Measurements from ENCODE around the gene DSC1. TPM values are rescaled to one million over a fixed set of nuclear protein-coding genes. Genes with fewer than 3 reads are reported as not detected.

Gene DSC1
- total RNA-seq, 1 experiment from 2014 or later: not detected

- peak overlapping the region; percentile 98 for H3K4me2 ChIP-seq (ENCODE audit: low read length)
- H3K27me3 ChIP-seq (ENCODE audit: insufficient read depth, low read length): no peaks in the 10 kb centered on the region
- ATAC-seq (no peak), DNase-seq (ENCODE audit: low read depth, low spot score) (no peak)
- no peaks in the 10 kb centered on the region for H4K20me1 ChIP-seq (ENCODE audit: insufficient read depth)
- TSS peak; percentile 30 for BruUV-seq (replicated peaks)
- peak overlapping the region; percentile 91 for H3K9ac ChIP-seq (ENCODE audit: low read length)
- CTCF ChIA-PET: interaction anchor here (1.2 kb wide), 1 partner anchor 100 kb away, joined by 3 read pairs; no protein-coding TSS in a partner anchor
- H3K4me1 ChIP-seq (ENCODE audit: control insufficient read depth in 1 of 2, insufficient read depth in 2 of 2, low read length in 2 of 2): peaks cover 26 to 59% of the 10 kb centered on the region in 2 experiments
- RAD21 ChIA-PET (ENCODE audit: low non-redundant PET in 1 of 2, low total read pairs in 2 of 2, uncharacterized antibody in 2 of 2, unreplicated experiment in 2 of 2): no interaction called here
- H3K4me3 ChIP-seq (replicated peaks in 1 of 2; ENCODE audit: low read depth in 1 of 2, low read length in 2 of 2): peak overlapping the region; percentile 64 to 82
- H3K9me3 ChIP-seq (ENCODE audit: control insufficient read depth in 1 of 2, insufficient read depth in 1 of 2, low read depth in 1 of 2, low read length in 2 of 2): no peaks in the 10 kb centered on the region
- peak overlapping the region; percentile 10; the same call in 1 of the 2 replicates for H3K27ac ChIP-seq (ENCODE audit: low read depth, low read length)
- POLR2A ChIA-PET: no interaction called here
- TF ChIP-seq SP1 (IDR thresholded peaks at IDR 0.05; ENCODE audit: low read depth) (peak; percentile 20; the same call in 1 of the 2 replicates), FOSL1 (IDR thresholded peaks at IDR 0.05; ENCODE audit: low read depth) (peak; percentile 38; the same call in 1 of the 2 replicates), ELF1 (IDR thresholded peaks at IDR 0.05; ENCODE audit: borderline replicate concordance, low read depth) (no peak)
- peaks cover 30% of the 10 kb centered on the region for H3K79me2 ChIP-seq (ENCODE audit: insufficient read depth, low read length)
- H2AFZ ChIP-seq (ENCODE audit: low read depth, low read length, poor library complexity, severe bottlenecking): peak overlapping the region; percentile 25
- H3K9me2 ChIP-seq (ENCODE audit: insufficient read depth): no peaks in the 10 kb centered on the region
- no peaks in the 10 kb centered on the region for H3K36me3 ChIP-seq (ENCODE audit: control insufficient read depth in 1 of 2, insufficient read depth in 2 of 2, low read length in 2 of 2)
- intact Hi-C loops (cut with micrococcal nuclease): loop anchor here (5.0 to 10.0 kb wide), 4 partner anchors 104 to 409 kb away; no protein-coding TSS in a partner anchor
Observed at GRCh38 chr18:31102941-31103340, 59.7 kb downstream of the DSC1 start.

- peaks cover 31 to 66% of the 10 kb centered on the region in 2 experiments for H3K4me1 ChIP-seq (ENCODE audit: control insufficient read depth in 1 of 2, insufficient read depth in 2 of 2, low read length in 2 of 2)
- no peaks in the 10 kb centered on the region for H3K9me2 ChIP-seq (ENCODE audit: insufficient read depth)
- peak within 1 kb of the TSS; percentile 64 to 82 for H3K4me3 ChIP-seq (replicated peaks in 1 of 2; ENCODE audit: low read depth in 1 of 2, low read length in 2 of 2)
- peak within 1 kb of the TSS; percentile 25 for H2AFZ ChIP-seq (ENCODE audit: low read depth, low read length, poor library complexity, severe bottlenecking)
- peaks cover 31% of the 10 kb centered on the region for H3K79me2 ChIP-seq (ENCODE audit: insufficient read depth, low read length)
- peak within 1 kb of the TSS; percentile 98 for H3K4me2 ChIP-seq (ENCODE audit: low read length)
- H3K27ac ChIP-seq (ENCODE audit: low read depth, low read length): peak within 1 kb of the TSS; percentile 83
- TF ChIP-seq EZH2 (IDR thresholded peaks at IDR 0.05): no peak
- peak; percentile 36; the same call in 1 of the 2 replicates for TF ChIP-seq CBX3 (IDR thresholded peaks at IDR 0.05; ENCODE audit: low read depth)
- TF ChIP-seq SRF (IDR thresholded peaks at IDR 0.05; ENCODE audit: low read depth): no peak
- TF ChIP-seq POLR2AphosphoS5 (IDR thresholded peaks at IDR 0.05; ENCODE audit: low read depth, low read length): peak; percentile 67
- peak; percentile 2; the same call in 1 of the 2 replicates for TF ChIP-seq RAD21 (IDR thresholded peaks at IDR 0.05; ENCODE audit: low read depth)
- no peak for TF ChIP-seq CEBPB (IDR thresholded peaks at IDR 0.05; ENCODE audit: low read depth)
- peak; percentile 70 for TF ChIP-seq ZFX (IDR thresholded peaks at IDR 0.05)
- TF ChIP-seq POLR2A (IDR thresholded peaks at IDR 0.05; ENCODE audit: borderline replicate concordance, extremely low read depth, insufficient read depth, insufficient read length): no peak
- TF ChIP-seq SP1 (IDR thresholded peaks at IDR 0.05; ENCODE audit: low read depth): peak; percentile 28; the same call in 1 of the 2 replicates
- no peak for TF ChIP-seq ZNF274 (IDR thresholded peaks at IDR 0.05; ENCODE audit: low read depth, low read length)
- no peak for TF ChIP-seq YY1 (IDR thresholded peaks at IDR 0.05; ENCODE audit: extremely low read depth, insufficient replicate concordance, low read depth, low read length)
- TF ChIP-seq SIN3A (IDR thresholded peaks at IDR 0.05; ENCODE audit: low read depth): peak; percentile 36; the same call in 1 of the 2 replicates
- peak within 1 kb of the TSS; percentile 91 for H3K9ac ChIP-seq (ENCODE audit: low read length)
- RAD21 ChIA-PET (ENCODE audit: low non-redundant PET in 1 of 2, low total read pairs in 2 of 2, uncharacterized antibody in 2 of 2, unreplicated experiment in 2 of 2): no interaction called here
- BruUV-seq (replicated peaks): no TSS peak
- no peaks in the 10 kb centered on the region for H3K9me3 ChIP-seq (ENCODE audit: control insufficient read depth in 1 of 2, insufficient read depth in 1 of 2, low read depth in 1 of 2, low read length in 2 of 2)
- no peaks in the 10 kb centered on the region for H3K27me3 ChIP-seq (ENCODE audit: insufficient read depth, low read length)
- H3K36me3 ChIP-seq (ENCODE audit: control insufficient read depth in 1 of 2, insufficient read depth in 2 of 2, low read length in 2 of 2): no peaks in the 10 kb centered on the region
- DNase-seq (ENCODE audit: low read depth, low spot score) (no peak), ATAC-seq (peak; percentile 71)
- POLR2A ChIA-PET: no interaction called here
- CTCF ChIA-PET: interaction anchor here (1.3 kb wide), 1 partner anchor 140 kb away, joined by 3 read pairs; no protein-coding TSS in a partner anchor
- no peaks in the 10 kb centered on the region for H4K20me1 ChIP-seq (ENCODE audit: insufficient read depth)
- intact Hi-C loops (cut with micrococcal nuclease): loop anchor here (5.0 to 10.0 kb wide), 4 partner anchors 105 to 410 kb away; no protein-coding TSS in a partner anchor
Observed at GRCh38 chr18:31102025-31102684, 60.5 kb downstream of the DSC1 start, which contains the start of gene DSC2. DSC2 (minus strand) TSS chr18:31102421; CDS start chr18:31101971, 450 bp downstream.

Data from HCT116 (cell line).